H1 (cell line): ENCODE data around the gene TMEM187. TPM values are rescaled to one million over a fixed set of nuclear protein-coding genes. Genes with fewer than 3 reads are reported as not detected.

Experiments used
- CTCF ChIA-PET: fragments of 300-600 bp; sonication (Branson Sonifier 250); formaldehyde crosslinking; loops from one replicate; lab custom pipeline; 2021; ENCODE audit not compliant: partially characterized antibody; lab: Charles Lee
- POLR2A ChIA-PET: fragments of 300-600 bp; sonication (Branson Sonifier 250); formaldehyde crosslinking; loops from one replicate; lab custom pipeline; 2021; ENCODE audit warnings: inconsistent platforms; ENCODE audit not compliant: partially characterized antibody; lab: Charles Lee
- DNase-seq, 2 experiments: peaks; one replicate each; pipeline versions ENCODE4 v3.0.0 to v3.0.0-alpha.2; 2010 to 2022; ENCODE audit warnings: low spot score in 2 of 2, low read depth in 1 of 2, mixed read lengths in 1 of 2
- FAIRE-seq: peaks from 2 replicates; lab custom pipeline; 2011; peaks lifted over from hg19 to GRCh38; lab: Jason Lieb, UNC
- H2AFZ ChIP-seq: 2 replicates; pipeline ENCODE4 v1.8.1; 2012; ENCODE audit warnings: low read length, inconsistent platforms
- H2AK5ac ChIP-seq: 2 replicates; pipeline ENCODE4 v1.6.1; 2013; ENCODE audit warnings: low read depth, low read length
- H2BK120ac ChIP-seq: replicated peaks from 2 replicates; pipeline ENCODE3; 2013; ENCODE audit warnings: low read depth, low read length, inconsistent platforms
- H2BK12ac ChIP-seq: 2 replicates; pipeline ENCODE4 v1.6.1; 2013; ENCODE audit warnings: low read depth, low read length
- H2BK15ac ChIP-seq: 2 replicates; pipeline ENCODE4 v1.6.1; 2013; ENCODE audit warnings: low read length
- H2BK20ac ChIP-seq: 2 replicates; pipeline ENCODE4 v1.6.1; 2013; ENCODE audit warnings: low read length
- H2BK5ac ChIP-seq: 2 replicates; pipeline ENCODE4 v1.6.1; 2013; ENCODE audit warnings: low read depth, low read length
- H3K14ac ChIP-seq: 2 replicates; pipeline ENCODE4 v1.6.1; 2013; ENCODE audit warnings: inconsistent platforms; ENCODE audit not compliant: insufficient read length
- H3K18ac ChIP-seq: 2 replicates; pipeline ENCODE4 v1.6.1; 2013; ENCODE audit warnings: low read length; ENCODE audit errors: extremely low read depth
- H3K23ac ChIP-seq: 2 replicates; pipeline ENCODE4 v1.6.1; 2013; ENCODE audit warnings: inconsistent platforms; ENCODE audit not compliant: insufficient read length
- H3K23me2 ChIP-seq: 2 replicates; pipeline ENCODE4 v1.6.1; 2013; ENCODE audit warnings: low read depth, low read length
- H3K27ac ChIP-seq: 2 replicates; pipeline ENCODE4 v1.6.1; 2011; ENCODE audit warnings: low read depth, low read length, inconsistent platforms
- H3K27me3 ChIP-seq, 4 experiments: replicated peaks in 1 of 4; 1 replicate in 1 of 4; 2 replicates in 3 of 4; pipeline versions ENCODE4 v1.6.1 to v1.8.1; 2011 to 2013; ENCODE audit warnings: low read length in 3 of 4, mild to moderate bottlenecking in 3 of 4, inconsistent platforms in 2 of 4, mixed read lengths in 2 of 4, moderate library complexity in 1 of 4; ENCODE audit not compliant: control insufficient read depth in 3 of 4, insufficient read depth in 3 of 4; ENCODE audit errors: extremely low read depth in 1 of 4
- H3K36me3 ChIP-seq, 4 experiments: 2 replicates each; pipeline versions ENCODE4 v1.6.1 to v1.8.1; 2011 to 2013; ENCODE audit warnings: mild to moderate bottlenecking in 4 of 4, low read length in 3 of 4, moderate library complexity in 2 of 4, control low read depth in 1 of 4, inconsistent platforms in 1 of 4; ENCODE audit not compliant: insufficient read depth in 4 of 4, control insufficient read depth in 2 of 4
- H3K4ac ChIP-seq: replicated peaks from 2 replicates; pipeline ENCODE3; 2013; ENCODE audit warnings: low read length, low read depth, mixed read lengths, inconsistent platforms; ENCODE audit not compliant: insufficient read length
- H3K4me1 ChIP-seq, 4 experiments: replicated peaks in 1 of 4; 1 replicate in 1 of 4; 2 replicates in 3 of 4; pipeline versions ENCODE4 v1.6.1 to v1.8.1; 2011 to 2013; ENCODE audit warnings: low read length in 3 of 4, inconsistent platforms in 2 of 4, mixed read lengths in 1 of 4; ENCODE audit not compliant: insufficient read depth in 4 of 4, control insufficient read depth in 3 of 4
- H3K4me2 ChIP-seq, 2 experiments: 2 replicates each; pipeline versions ENCODE4 v1.6.1 to v1.8.1; 2011 to 2013; ENCODE audit warnings: low read depth in 2 of 2, low read length in 2 of 2, control low read depth in 1 of 2, inconsistent platforms in 1 of 2, mild to moderate bottlenecking in 1 of 2; ENCODE audit not compliant: insufficient read depth in 1 of 2
- H3K4me3 ChIP-seq, 4 experiments: fragments of 200-600, 300-600 bp in 1 of 4; sonication (generic), shearing (Covaris generic), sonication (Bioruptor Twin) in 1 of 4; 2 replicates each; pipeline versions ENCODE4 v1.5.1 to v1.8.1; 2011 to 2016; ENCODE audit warnings: low read length in 4 of 4, low read depth in 3 of 4, control low read depth in 2 of 4, inconsistent platforms in 2 of 4, mild to moderate bottlenecking in 2 of 4, mixed read lengths in 1 of 4, moderate library complexity in 1 of 4; ENCODE audit not compliant: insufficient read depth in 2 of 4; ENCODE audit errors: extremely low read depth in 1 of 4
- H3K56ac ChIP-seq: replicated peaks from 2 replicates; pipeline ENCODE3; 2013; ENCODE audit warnings: low read depth, mild to moderate bottlenecking, mixed read lengths, low read length, inconsistent platforms; ENCODE audit not compliant: insufficient read length
- H3K79me1 ChIP-seq: 2 replicates; pipeline ENCODE4 v1.6.1; 2013; ENCODE audit warnings: low read depth, low read length, control low read depth
- H3K79me2 ChIP-seq, 2 experiments: 2 replicates each; pipeline versions ENCODE4 v1.6.1 to v1.8.1; 2012 to 2013; ENCODE audit warnings: low read length in 2 of 2, mild to moderate bottlenecking in 2 of 2, inconsistent platforms in 1 of 2; ENCODE audit not compliant: insufficient read depth in 2 of 2, control insufficient read depth in 1 of 2
- H3K9ac ChIP-seq, 4 experiments: replicated peaks in 1 of 4; 1 replicate in 1 of 4; 2 replicates in 3 of 4; pipeline versions ENCODE4 v1.6.1 to v1.8.1; 2011 to 2013; ENCODE audit warnings: low read depth in 3 of 4, low read length in 3 of 4, control low read depth in 2 of 4, mild to moderate bottlenecking in 2 of 4, moderate library complexity in 2 of 4, inconsistent platforms in 1 of 4; ENCODE audit errors: extremely low read depth in 1 of 4
- H3K9me3 ChIP-seq, 2 experiments: 2 replicates each; pipeline versions ENCODE4 v1.6.1 to v1.8.1; 2012 to 2013; ENCODE audit warnings: mild to moderate bottlenecking in 2 of 2, moderate library complexity in 2 of 2, control low read depth in 1 of 2, inconsistent platforms in 1 of 2, low read depth in 1 of 2, low read length in 1 of 2, mixed read lengths in 1 of 2; ENCODE audit not compliant: insufficient read depth in 2 of 2
- H4K20me1 ChIP-seq, 2 experiments: replicated peaks in 1 of 2; 2 replicates each; pipeline versions ENCODE3 to v1.8.1; 2011 to 2013; ENCODE audit warnings: inconsistent platforms in 2 of 2, low read length in 2 of 2, mild to moderate bottlenecking in 1 of 2; ENCODE audit not compliant: insufficient read depth in 2 of 2, control insufficient read depth in 1 of 2
- H4K5ac ChIP-seq: 2 replicates; pipeline ENCODE4 v1.6.1; 2013; ENCODE audit warnings: low read length, low read depth, mixed read lengths, inconsistent platforms; ENCODE audit not compliant: insufficient read length
- H4K8ac ChIP-seq: 2 replicates; pipeline ENCODE4 v1.8.0; 2013; ENCODE audit warnings: mild to moderate bottlenecking, moderate library complexity, low read length, inconsistent platforms; ENCODE audit not compliant: insufficient read depth; ENCODE audit errors: extremely low read depth
- H4K91ac ChIP-seq: replicated peaks from 2 replicates; pipeline ENCODE3; 2013; ENCODE audit warnings: low read length, mixed read lengths, inconsistent platforms; ENCODE audit not compliant: insufficient read length
- CTBP2 ChIP-seq: IDR thresholded peaks from 2 replicates; pipeline ENCODE4 v1.7.0; 2011; ENCODE audit warnings: borderline replicate concordance, mild to moderate bottlenecking, moderate library complexity, mixed read lengths, low read length; ENCODE audit not compliant: insufficient read depth, insufficient read length
- FOSL1 ChIP-seq: IDR thresholded peaks from 2 replicates; pipeline ENCODE4 v1.6.1; 2011; ENCODE audit warnings: mild to moderate bottlenecking, low read depth, low read length, moderate library complexity; ENCODE audit not compliant: insufficient read depth
- GABPA ChIP-seq: IDR thresholded peaks from 2 replicates; pipeline ENCODE4 v1.6.1; 2011; ENCODE audit warnings: mild to moderate bottlenecking, low read length, moderate library complexity, borderline replicate concordance; ENCODE audit not compliant: insufficient read depth
- KDM5A ChIP-seq: fragments of 200-600 bp; IDR thresholded peaks from 2 replicates; pipeline ENCODE4 v1.7.1; 2012; ENCODE audit warnings: mild to moderate bottlenecking, low read length, inconsistent platforms, mixed read lengths
- RFX5 ChIP-seq: IDR thresholded peaks from 2 replicates; pipeline ENCODE4 v1.6.1; 2011; ENCODE audit warnings: low read depth, low read length, improper control_type of control experiment, borderline replicate concordance
- SUZ12 ChIP-seq: fragments of 200-600 bp; sonication (generic); IDR thresholded peaks from 2 replicates; pipeline ENCODE4 v1.6.1; 2012; ENCODE audit warnings: mild to moderate bottlenecking, inconsistent platforms, low read length, moderate library complexity, mixed read lengths
- TCF12 ChIP-seq: IDR thresholded peaks from 2 replicates; pipeline ENCODE4 v1.6.1; 2011; ENCODE audit warnings: low read depth, mild to moderate bottlenecking, low read length
- WGBS, 2 experiments: shearing (Covaris generic) in 1 of 2; methylation state at CpG; one replicate each; pipeline versions ENCODE4 v1.1.6 to v1.1.7; 2013 to 2015; ENCODE audit warnings: low lambda C conversion rate in 2 of 2, mixed read lengths in 2 of 2, inconsistent platforms in 1 of 2, low coverage in 1 of 2, missing lambda C conversion rate in 1 of 2; ENCODE audit not compliant: insufficient replicate concordance in 2 of 2, insufficient coverage in 1 of 2, insufficient read length in 1 of 2; ENCODE audit errors: extremely low coverage in 1 of 2, missing lambda C conversion rate in 1 of 2; 5-methylcytosine and 5-hydroxymethylcytosine counted together
- polyA plus RNA-seq, 7 experiments: library from polyadenylated mRNA; depleted of rRNA in 3 of 7; stranded (reverse) in 5 of 7; unstranded in 2 of 7; fragments of >200 nt in 5 of 7; fragments of 200-250 nt in 2 of 7; gene quantifications; 1 replicate in 5 of 7; 2 replicates in 1 of 7; 4 replicates in 1 of 7; pipeline versions ENCODE4 v1.2.1 to v1.2.3, GENCODE V29; 2011 to 2013; ENCODE audit warnings: missing spikeins in 2 of 7, mixed read lengths in 2 of 7
- total RNA-seq: library from RNA; stranded (reverse); fragmentation: NEBNext Ultra II Directional; extraction: Animal tissue kit (Norgen Biotek cat#: 25700); gene quantifications from 2 replicates; pipeline ENCODE4 v1.2.1, GENCODE V29; 2021

The TMEM187 gene
- total and polyA plus RNA-seq, 2 of the 8 experiments (the other 6 are each of a cell fraction or from before 2014, with no cell fraction given), result 5.0 to 14.5 TPM

DNA sequence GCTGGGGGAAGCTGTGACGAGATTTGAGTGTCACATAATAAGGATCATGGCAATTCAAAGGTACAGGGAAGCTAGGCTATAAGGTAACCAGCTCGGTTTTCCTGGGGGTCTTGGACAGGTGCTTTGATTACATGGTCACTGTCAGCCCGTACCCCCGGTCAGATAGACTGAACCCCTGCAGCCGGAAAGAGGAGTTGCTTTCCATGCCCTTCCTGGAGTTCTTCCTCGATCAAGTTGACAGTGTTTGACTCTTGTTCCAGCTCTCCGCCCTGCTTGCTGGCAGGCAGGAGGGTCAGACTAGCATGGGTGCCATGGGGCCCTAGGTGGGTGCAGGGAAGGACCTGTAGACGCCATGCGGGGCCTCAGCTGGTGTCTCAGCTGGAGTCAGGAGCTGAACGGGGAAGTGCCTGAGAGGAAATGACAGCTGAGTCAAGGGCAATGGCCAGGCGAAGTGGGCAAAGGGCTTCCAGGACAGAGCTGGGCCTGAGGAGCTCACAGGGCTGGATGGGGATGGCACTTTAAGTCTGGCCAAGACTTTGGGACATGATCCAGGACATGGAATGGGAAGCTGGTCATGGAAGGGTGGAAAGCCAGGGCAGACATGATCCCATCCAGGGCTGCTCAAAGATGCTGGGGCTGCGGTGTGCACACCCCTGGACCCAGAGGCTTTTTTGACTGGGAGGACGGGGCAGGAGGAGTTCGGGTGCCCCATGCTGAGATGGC, 1.6 kb downstream of the TMEM187 start:
- Histone ChIP-seq H2AFZ (no peak overlapping the region), H2BK120ac (no peak overlapping the region), H3K27ac (no peak overlapping the region)
- CTCF ChIA-PET, result interaction anchor here (0.9 kb wide), 1 partner anchor 19 kb away, joined by 4 read pairs; no protein-coding TSS in a partner anchor
- TF ChIP-seq RFX5 (no peak), FOSL1 (no peak), SUZ12 (no peak), CTBP2 (no peak), TCF12 (no peak), GABPA (no peak), KDM5A (no peak)
- TF ChIP-seq, all 59 proteins: peak for 0
- no peaks in the 10 kb centered on the region for H3K9me3 ChIP-seq
- no peaks in the 10 kb centered on the region for H3K36me3 ChIP-seq
- H2AK5ac ChIP-seq, result peak overlapping the region; percentile 86; the same call in 1 of the 2 replicates
- H3K56ac ChIP-seq, result no peak overlapping the region
- peaks cover 5 to 6% of the 10 kb centered on the region in 2 experiments for H4K20me1 ChIP-seq
- H3K4me2 ChIP-seq, result peak overlapping the region in 1 of 2 experiments; percentile 66; a peak in 1 of 4 replicates
- POLR2A ChIA-PET, result interaction anchor here (0.7 to 4.6 kb wide), 7 partner anchors 36 to 443 kb away, joined by 3 to 43 read pairs (median 3); partner anchors contain the start of gene ARHGAP4
- H4K91ac ChIP-seq, result no peak overlapping the region
- peaks cover 7 to 16% of the 10 kb centered on the region in 2 experiments for H3K79me2 ChIP-seq
- H4K8ac ChIP-seq, result no peak overlapping the region; the same call in 1 of the 2 replicates
- peaks cover 8% of the 10 kb centered on the region; the same call in 1 of the 2 replicates for H3K23me2 ChIP-seq
- H3K4me1 ChIP-seq, result peaks cover 0 to 8% (median 3%) of the 10 kb centered on the region in 4 experiments; a peak in 3 of 7 replicates
- H3K4me3 ChIP-seq, result 0 out of 8 replicates have a peak overlapping the region, but pooled peaks of 1 of the 4 experiments have one; percentile 91
- H3K23ac ChIP-seq, result no peak overlapping the region
- H3K4ac ChIP-seq, result no peak overlapping the region
- H3K79me1 ChIP-seq, result peaks cover 2% of the 10 kb centered on the region; the same call in 1 of the 2 replicates
- DNase-seq, result no peak
- H2BK15ac ChIP-seq, result no peak overlapping the region
- no peak overlapping the region for H3K14ac ChIP-seq
- no peak overlapping the region for H2BK20ac ChIP-seq
- no peak for FAIRE-seq
- no peak overlapping the region for H4K5ac ChIP-seq
- no peaks in the 10 kb centered on the region for H3K27me3 ChIP-seq
- H3K9ac ChIP-seq, result peak overlapping the region in 1 of 4 experiments; percentile 43; a peak in 2 of 7 replicates
- no peak overlapping the region for H2BK5ac ChIP-seq
- H2BK12ac ChIP-seq, result no peak overlapping the region
- no peak overlapping the region for H3K18ac ChIP-seq
- 92% methylated on average over 13 of the region's 14 CpGs; no CpG with 5 or more reads in 1 of the 2 experiments for WGBS, 2 experiments
